Sigmoid colon (tissue), 7 donors: ENCODE data around the gene CSF2. TPM values are rescaled to one million over a fixed set of nuclear protein-coding genes. Genes with fewer than 3 reads are reported as not detected.

ENCODE experiments used
- DNase-seq: peaks from one replicate; pipeline ENCODE4 v3.0.0-alpha.2; 2019
- H3K27ac ChIP-seq, 4 donors: fragments of 200-600 bp; sonication (generic); one replicate each; pipeline ENCODE4 v1.5.1; 2016 to 2019; ENCODE audit warnings: mild to moderate bottlenecking in 1 of 4
- H3K27me3 ChIP-seq, 3 donors: fragments of 200-600 bp; sonication (generic); one replicate each; pipeline ENCODE4 v1.5.1; 2019; ENCODE audit warnings: mild to moderate bottlenecking in 1 of 3
- H3K36me3 ChIP-seq, 4 donors: fragments of 200-600 bp; sonication (generic); one replicate each; pipeline ENCODE4 v1.5.1; 2016 to 2019
- H3K4me1 ChIP-seq, 4 donors: fragments of 200-600 bp; sonication (generic); one replicate each; pipeline ENCODE4 v1.5.1; 2017 to 2019
- H3K4me3 ChIP-seq, 4 donors: fragments of 200-600 bp; sonication (generic); one replicate each; pipeline ENCODE4 v1.5.1; 2017 to 2019; ENCODE audit warnings: mild to moderate bottlenecking in 2 of 4, moderate library complexity in 1 of 4
- H3K9me3 ChIP-seq, 4 donors: fragments of 200-600 bp in 3 of 4; sonication (generic) in 3 of 4; one replicate each; pipeline versions ENCODE4 v1.5.1 to v1.6.1; 2013 to 2019
- EP300 ChIP-seq, 4 donors: sonication (generic); formaldehyde crosslinking; IDR thresholded peaks; one replicate each; pipeline ENCODE4 v1.6.1; 2017; ENCODE audit warnings: antibody characterized with exemption in 4 of 4
- POLR2A ChIP-seq, 2 donors: fragments of 450-650 bp; IDR thresholded peaks; one replicate each; pipeline ENCODE4 v1.6.1; 2016; ENCODE audit warnings: antibody characterized with exemption in 2 of 2, mild to moderate bottlenecking in 2 of 2, moderate library complexity in 2 of 2
- POLR2AphosphoS5 ChIP-seq, 4 donors: sonication (generic); formaldehyde crosslinking; IDR thresholded peaks; one replicate each; pipeline ENCODE4 v1.6.1; 2017; ENCODE audit warnings: antibody characterized with exemption in 4 of 4
- WGBS, 2 donors: extraction: QIAGEN DNeasy Blood & Tissue Kit; methylation state at CpG; one replicate each; pipeline ENCODE4 v1.1.7; 2013; 5-methylcytosine and 5-hydroxymethylcytosine counted together
- intact Hi-C: fragments of 100-400 bp; cut with DNase I; formaldehyde crosslinking; loops from one replicate; pipeline ENCODE4 v1.15.1; 2023
- polyA plus RNA-seq, 3 donors: library from polyadenylated mRNA; stranded (reverse); fragments of 200-250 nt; gene quantifications; one replicate each; pipeline ENCODE4 v1.2.3, GENCODE V29; 2013
- total RNA-seq, 4 donors: library from RNA; depleted of rRNA; stranded (reverse); fragments of >200 nt; gene quantifications; one replicate each; pipeline ENCODE4 v1.1.0, GENCODE V29; 2016
- TF ChIP-seq, protein P1 (sequence below), 4 experiments: fragments of 450-650 bp in 3 of 4; fragments of 200-600 bp in 1 of 4; IDR thresholded peaks; one replicate each; pipeline ENCODE4 v1.5.1; 2016 to 2019; ENCODE audit warnings: antibody characterized with exemption in 4 of 4, mild to moderate bottlenecking in 3 of 4, moderate library complexity in 2 of 4
- donor health status: healthy with polysubstance abuse.
- donor health status: Bipolar disorder and iron deficiency.
- donor health status: healthy.

The CSF2 gene
- total and polyA plus RNA-seq, 7 donors = 1.1 TPM; not detected in 6

DNA sequence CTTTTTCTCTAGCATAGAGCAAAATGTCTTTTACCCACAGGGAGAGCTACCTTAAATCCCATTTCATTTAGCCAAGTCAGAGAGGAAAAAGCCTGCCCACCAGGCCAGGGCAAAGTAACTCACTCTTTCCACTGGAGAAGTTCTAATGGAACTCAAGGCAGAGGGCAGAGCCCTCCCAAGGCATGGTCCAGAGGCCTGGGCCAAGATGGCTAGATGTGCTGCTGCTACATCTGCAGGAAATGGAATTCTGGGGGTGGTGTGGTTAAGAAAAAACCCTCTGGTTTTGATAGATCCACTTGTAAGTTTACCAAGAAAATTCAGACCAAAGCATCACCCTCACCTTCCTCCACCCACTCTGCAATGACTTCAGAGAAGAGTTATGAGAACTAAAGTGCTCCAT is 37.3 kb downstream of the CSF2 start:
- H3K27me3 ChIP-seq = no peaks in the 10 kb centered on the region
- H3K4me3 ChIP-seq = no peak overlapping the region
- TF ChIP-seq POLR2AphosphoS5 (IDR thresholded peaks at IDR 0.05) (no peak), EP300 (IDR thresholded peaks at IDR 0.05) (no peak), POLR2A (IDR thresholded peaks at IDR 0.05) (no peak)
- TF ChIP-seq, protein P1, sequence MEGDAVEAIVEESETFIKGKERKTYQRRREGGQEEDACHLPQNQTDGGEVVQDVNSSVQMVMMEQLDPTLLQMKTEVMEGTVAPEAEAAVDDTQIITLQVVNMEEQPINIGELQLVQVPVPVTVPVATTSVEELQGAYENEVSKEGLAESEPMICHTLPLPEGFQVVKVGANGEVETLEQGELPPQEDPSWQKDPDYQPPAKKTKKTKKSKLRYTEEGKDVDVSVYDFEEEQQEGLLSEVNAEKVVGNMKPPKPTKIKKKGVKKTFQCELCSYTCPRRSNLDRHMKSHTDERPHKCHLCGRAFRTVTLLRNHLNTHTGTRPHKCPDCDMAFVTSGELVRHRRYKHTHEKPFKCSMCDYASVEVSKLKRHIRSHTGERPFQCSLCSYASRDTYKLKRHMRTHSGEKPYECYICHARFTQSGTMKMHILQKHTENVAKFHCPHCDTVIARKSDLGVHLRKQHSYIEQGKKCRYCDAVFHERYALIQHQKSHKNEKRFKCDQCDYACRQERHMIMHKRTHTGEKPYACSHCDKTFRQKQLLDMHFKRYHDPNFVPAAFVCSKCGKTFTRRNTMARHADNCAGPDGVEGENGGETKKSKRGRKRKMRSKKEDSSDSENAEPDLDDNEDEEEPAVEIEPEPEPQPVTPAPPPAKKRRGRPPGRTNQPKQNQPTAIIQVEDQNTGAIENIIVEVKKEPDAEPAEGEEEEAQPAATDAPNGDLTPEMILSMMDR (IDR thresholded peaks at IDR 0.05) = no peak
- no peaks in the 10 kb centered on the region for H3K36me3 ChIP-seq
- intact Hi-C loops = no loop called here
- no peak for DNase-seq
- H3K4me1 ChIP-seq = no peaks in the 10 kb centered on the region
- peaks cover 0 to 2% (median 0%) of the 10 kb centered on the region in 4 donors for H3K9me3 ChIP-seq
- H3K27ac ChIP-seq = no peak overlapping the region

DNA sequence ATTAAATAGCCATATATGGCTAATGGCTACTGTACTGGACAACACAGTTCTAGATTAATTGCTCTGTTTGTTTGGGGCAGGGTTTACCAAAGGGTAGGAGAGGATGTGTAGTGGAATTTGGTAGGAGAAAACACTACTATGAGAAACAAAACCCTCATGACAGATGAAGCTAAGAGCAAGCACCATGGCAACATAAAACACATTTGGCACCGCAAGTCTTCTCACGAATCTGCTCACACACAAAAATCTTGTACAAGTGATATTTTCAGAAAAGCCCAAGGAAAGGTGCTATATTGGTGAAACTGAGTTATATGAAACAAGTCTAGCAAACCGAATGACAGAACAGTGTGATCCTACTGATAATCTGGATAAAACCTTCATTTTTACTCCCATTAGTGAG is 38.5 kb downstream of the CSF2 start:
- WGBS, 2 donors = 92 to 95% methylated on average over 3 of the region's 3 CpGs

GRCh38 chr5:132114150-132115121 is 40.8 kb downstream of the CSF2 start:
- TF ChIP-seq POLR2A (IDR thresholded peaks at IDR 0.05) = no peak
- TF ChIP-seq EP300 (IDR thresholded peaks at IDR 0.05) = no peak
- TF ChIP-seq POLR2AphosphoS5 (IDR thresholded peaks at IDR 0.05) = no peak
- TF ChIP-seq, protein P1 (IDR thresholded peaks at IDR 0.05) = no peak
- Histone ChIP-seq H3K4me3 (no peak overlapping the region), H3K9me3 (peaks cover 0 to 2% (median 0%) of the 10 kb centered on the region in 4 donors), H3K4me1 (no peaks in the 10 kb centered on the region), H3K27me3 (no peaks in the 10 kb centered on the region), H3K36me3 (no peaks in the 10 kb centered on the region), H3K27ac (no peak overlapping the region)
- no peak for DNase-seq
- intact Hi-C loops = no loop called here
- 73 to 86% methylated on average over 4 of the region's 4 CpGs for WGBS, 2 donors

More for the DNA sequence above, 38.5 kb downstream of the CSF2 start:
- Histone ChIP-seq H3K4me1 (no peaks in the 10 kb centered on the region), H3K27ac (no peak overlapping the region), H3K4me3 (no peak overlapping the region), H3K9me3 (peaks cover 0 to 2% (median 0%) of the 10 kb centered on the region in 4 donors), H3K27me3 (no peaks in the 10 kb centered on the region), H3K36me3 (no peaks in the 10 kb centered on the region)
- DNase-seq = no peak
- TF ChIP-seq, protein P1 (IDR thresholded peaks at IDR 0.05) = no peak
- intact Hi-C loops = no loop called here

- no peak for DNase-seq
- H3K36me3 ChIP-seq = no peaks in the 10 kb centered on the region
- H3K4me3 ChIP-seq = no peak overlapping the region
- no peaks in the 10 kb centered on the region for H3K27me3 ChIP-seq
- TF ChIP-seq, protein P1 (IDR thresholded peaks at IDR 0.05) = no peak
- TF ChIP-seq POLR2AphosphoS5 (IDR thresholded peaks at IDR 0.05) = no peak
- H3K9me3 ChIP-seq = peaks cover 0 to 2% (median 0%) of the 10 kb centered on the region in 4 donors
- no peaks in the 10 kb centered on the region for H3K4me1 ChIP-seq
- WGBS, 2 donors = 95 to 98% methylated on average over 1 of the region's 1 CpG
- H3K27ac ChIP-seq = no peak overlapping the region
- intact Hi-C loops = no loop called here
These were observed 41.8 kb downstream of the CSF2 start for GRCh38 chr5:132115375-132115774.
